H1 (cell line): Measurements from ENCODE around the gene CERS5. TPM values are rescaled to one million over a fixed set of nuclear protein-coding genes. Genes with fewer than 3 reads are reported as not detected.

Source experiments
- CTCF ChIA-PET: fragments of 300-600 bp; sonication (Branson Sonifier 250); formaldehyde crosslinking; loops from one replicate; lab custom pipeline; 2021; ENCODE audit not compliant: partially characterized antibody; lab: Charles Lee
- POLR2A ChIA-PET: fragments of 300-600 bp; sonication (Branson Sonifier 250); formaldehyde crosslinking; loops from one replicate; lab custom pipeline; 2021; ENCODE audit warnings: inconsistent platforms; ENCODE audit not compliant: partially characterized antibody; lab: Charles Lee
- DNase-seq, 2 experiments: peaks; one replicate each; pipeline versions ENCODE4 v3.0.0 to v3.0.0-alpha.2; 2010 to 2022; ENCODE audit warnings: low spot score in 2 of 2, low read depth in 1 of 2, mixed read lengths in 1 of 2
- FAIRE-seq: peaks from 2 replicates; lab custom pipeline; 2011; peaks lifted over from hg19 to GRCh38; lab: Jason Lieb, UNC
- H2AFZ ChIP-seq: 2 replicates; pipeline ENCODE4 v1.8.1; 2012; ENCODE audit warnings: low read length, inconsistent platforms
- H2AK5ac ChIP-seq: 2 replicates; pipeline ENCODE4 v1.6.1; 2013; ENCODE audit warnings: low read depth, low read length
- H2BK120ac ChIP-seq: replicated peaks from 2 replicates; pipeline ENCODE3; 2013; ENCODE audit warnings: low read depth, low read length, inconsistent platforms
- H2BK12ac ChIP-seq: 2 replicates; pipeline ENCODE4 v1.6.1; 2013; ENCODE audit warnings: low read depth, low read length
- H2BK15ac ChIP-seq: 2 replicates; pipeline ENCODE4 v1.6.1; 2013; ENCODE audit warnings: low read length
- H2BK20ac ChIP-seq: 2 replicates; pipeline ENCODE4 v1.6.1; 2013; ENCODE audit warnings: low read length
- H2BK5ac ChIP-seq: 2 replicates; pipeline ENCODE4 v1.6.1; 2013; ENCODE audit warnings: low read depth, low read length
- H3K14ac ChIP-seq: 2 replicates; pipeline ENCODE4 v1.6.1; 2013; ENCODE audit warnings: inconsistent platforms; ENCODE audit not compliant: insufficient read length
- H3K18ac ChIP-seq: 2 replicates; pipeline ENCODE4 v1.6.1; 2013; ENCODE audit warnings: low read length; ENCODE audit errors: extremely low read depth
- H3K23ac ChIP-seq: 2 replicates; pipeline ENCODE4 v1.6.1; 2013; ENCODE audit warnings: inconsistent platforms; ENCODE audit not compliant: insufficient read length
- H3K23me2 ChIP-seq: 2 replicates; pipeline ENCODE4 v1.6.1; 2013; ENCODE audit warnings: low read depth, low read length
- H3K27ac ChIP-seq: 2 replicates; pipeline ENCODE4 v1.6.1; 2011; ENCODE audit warnings: low read depth, low read length, inconsistent platforms
- H3K27me3 ChIP-seq, 4 experiments: replicated peaks in 1 of 4; 1 replicate in 1 of 4; 2 replicates in 3 of 4; pipeline versions ENCODE4 v1.6.1 to v1.8.1; 2011 to 2013; ENCODE audit warnings: low read length in 3 of 4, mild to moderate bottlenecking in 3 of 4, inconsistent platforms in 2 of 4, mixed read lengths in 2 of 4, moderate library complexity in 1 of 4; ENCODE audit not compliant: control insufficient read depth in 3 of 4, insufficient read depth in 3 of 4; ENCODE audit errors: extremely low read depth in 1 of 4
- H3K36me3 ChIP-seq, 4 experiments: 2 replicates each; pipeline versions ENCODE4 v1.6.1 to v1.8.1; 2011 to 2013; ENCODE audit warnings: mild to moderate bottlenecking in 4 of 4, low read length in 3 of 4, moderate library complexity in 2 of 4, control low read depth in 1 of 4, inconsistent platforms in 1 of 4; ENCODE audit not compliant: insufficient read depth in 4 of 4, control insufficient read depth in 2 of 4
- H3K4ac ChIP-seq: replicated peaks from 2 replicates; pipeline ENCODE3; 2013; ENCODE audit warnings: low read length, low read depth, mixed read lengths, inconsistent platforms; ENCODE audit not compliant: insufficient read length
- H3K4me1 ChIP-seq, 4 experiments: replicated peaks in 1 of 4; 1 replicate in 1 of 4; 2 replicates in 3 of 4; pipeline versions ENCODE4 v1.6.1 to v1.8.1; 2011 to 2013; ENCODE audit warnings: low read length in 3 of 4, inconsistent platforms in 2 of 4, mixed read lengths in 1 of 4; ENCODE audit not compliant: insufficient read depth in 4 of 4, control insufficient read depth in 3 of 4
- H3K4me2 ChIP-seq, 2 experiments: 2 replicates each; pipeline versions ENCODE4 v1.6.1 to v1.8.1; 2011 to 2013; ENCODE audit warnings: low read depth in 2 of 2, low read length in 2 of 2, control low read depth in 1 of 2, inconsistent platforms in 1 of 2, mild to moderate bottlenecking in 1 of 2; ENCODE audit not compliant: insufficient read depth in 1 of 2
- H3K4me3 ChIP-seq, 4 experiments: fragments of 200-600, 300-600 bp in 1 of 4; sonication (generic), shearing (Covaris generic), sonication (Bioruptor Twin) in 1 of 4; 2 replicates each; pipeline versions ENCODE4 v1.5.1 to v1.8.1; 2011 to 2016; ENCODE audit warnings: low read length in 4 of 4, low read depth in 3 of 4, control low read depth in 2 of 4, inconsistent platforms in 2 of 4, mild to moderate bottlenecking in 2 of 4, mixed read lengths in 1 of 4, moderate library complexity in 1 of 4; ENCODE audit not compliant: insufficient read depth in 2 of 4; ENCODE audit errors: extremely low read depth in 1 of 4
- H3K56ac ChIP-seq: replicated peaks from 2 replicates; pipeline ENCODE3; 2013; ENCODE audit warnings: low read depth, mild to moderate bottlenecking, mixed read lengths, low read length, inconsistent platforms; ENCODE audit not compliant: insufficient read length
- H3K79me1 ChIP-seq: 2 replicates; pipeline ENCODE4 v1.6.1; 2013; ENCODE audit warnings: low read depth, low read length, control low read depth
- H3K79me2 ChIP-seq, 2 experiments: 2 replicates each; pipeline versions ENCODE4 v1.6.1 to v1.8.1; 2012 to 2013; ENCODE audit warnings: low read length in 2 of 2, mild to moderate bottlenecking in 2 of 2, inconsistent platforms in 1 of 2; ENCODE audit not compliant: insufficient read depth in 2 of 2, control insufficient read depth in 1 of 2
- H3K9ac ChIP-seq, 4 experiments: replicated peaks in 1 of 4; 1 replicate in 1 of 4; 2 replicates in 3 of 4; pipeline versions ENCODE4 v1.6.1 to v1.8.1; 2011 to 2013; ENCODE audit warnings: low read depth in 3 of 4, low read length in 3 of 4, control low read depth in 2 of 4, mild to moderate bottlenecking in 2 of 4, moderate library complexity in 2 of 4, inconsistent platforms in 1 of 4; ENCODE audit errors: extremely low read depth in 1 of 4
- H3K9me3 ChIP-seq, 2 experiments: 2 replicates each; pipeline versions ENCODE4 v1.6.1 to v1.8.1; 2012 to 2013; ENCODE audit warnings: mild to moderate bottlenecking in 2 of 2, moderate library complexity in 2 of 2, control low read depth in 1 of 2, inconsistent platforms in 1 of 2, low read depth in 1 of 2, low read length in 1 of 2, mixed read lengths in 1 of 2; ENCODE audit not compliant: insufficient read depth in 2 of 2
- H4K20me1 ChIP-seq, 2 experiments: replicated peaks in 1 of 2; 2 replicates each; pipeline versions ENCODE3 to v1.8.1; 2011 to 2013; ENCODE audit warnings: inconsistent platforms in 2 of 2, low read length in 2 of 2, mild to moderate bottlenecking in 1 of 2; ENCODE audit not compliant: insufficient read depth in 2 of 2, control insufficient read depth in 1 of 2
- H4K5ac ChIP-seq: 2 replicates; pipeline ENCODE4 v1.6.1; 2013; ENCODE audit warnings: low read length, low read depth, mixed read lengths, inconsistent platforms; ENCODE audit not compliant: insufficient read length
- H4K8ac ChIP-seq: 2 replicates; pipeline ENCODE4 v1.8.0; 2013; ENCODE audit warnings: mild to moderate bottlenecking, moderate library complexity, low read length, inconsistent platforms; ENCODE audit not compliant: insufficient read depth; ENCODE audit errors: extremely low read depth
- H4K91ac ChIP-seq: replicated peaks from 2 replicates; pipeline ENCODE3; 2013; ENCODE audit warnings: low read length, mixed read lengths, inconsistent platforms; ENCODE audit not compliant: insufficient read length
- BCL11A ChIP-seq, 2 experiments: IDR thresholded peaks; one replicate each; pipeline ENCODE4 v1.6.1; 2011; ENCODE audit warnings: low read depth in 2 of 2, low read length in 2 of 2, mild to moderate bottlenecking in 2 of 2
- EP300 ChIP-seq, 2 experiments: IDR thresholded peaks; 1 replicate in 1 of 2; 2 replicates in 1 of 2; pipeline ENCODE4 v1.6.1; 2011 to 2012; ENCODE audit warnings: low read depth in 2 of 2, low read length in 2 of 2, mild to moderate bottlenecking in 2 of 2, borderline replicate concordance in 1 of 2, inconsistent platforms in 1 of 2, moderate library complexity in 1 of 2
- FOSL1 ChIP-seq: IDR thresholded peaks from 2 replicates; pipeline ENCODE4 v1.6.1; 2011; ENCODE audit warnings: mild to moderate bottlenecking, low read depth, low read length, moderate library complexity; ENCODE audit not compliant: insufficient read depth
- JUND ChIP-seq: IDR thresholded peaks from 2 replicates; pipeline ENCODE4 v1.6.1; 2011; ENCODE audit warnings: mild to moderate bottlenecking, improper control_type of control experiment, low read length
- POLR2A ChIP-seq, 2 experiments: IDR thresholded peaks; 1 replicate in 1 of 2; 2 replicates in 1 of 2; pipeline ENCODE4 v1.6.1; 2011; ENCODE audit warnings: low read depth in 2 of 2, low read length in 2 of 2, mild to moderate bottlenecking in 2 of 2; ENCODE audit errors: control extremely low read depth in 1 of 2
- POU5F1 ChIP-seq: IDR thresholded peaks from 2 replicates; pipeline ENCODE4 v1.6.1; 2011; ENCODE audit warnings: low read depth, mild to moderate bottlenecking, low read length, moderate library complexity
- RAD21 ChIP-seq, 2 experiments: IDR thresholded peaks in 1 of 2; conservative IDR thresholded peaks in 1 of 2; 2 replicates each; pipeline ENCODE4 v1.6.1; 2011; ENCODE audit warnings: low read depth in 2 of 2, low read length in 2 of 2, improper control_type of control experiment in 1 of 2, inconsistent platforms in 1 of 2, mild to moderate bottlenecking in 1 of 2, moderate library complexity in 1 of 2
- RBBP5 ChIP-seq: IDR thresholded peaks from 2 replicates; pipeline ENCODE4 v1.7.1; 2012; ENCODE audit warnings: low read depth, mild to moderate bottlenecking, inconsistent platforms, low read length, moderate library complexity, borderline replicate concordance
- RNF2 ChIP-seq: fragments of 200-900, 300-1000 bp; sonication (generic); IDR thresholded peaks from 2 replicates; pipeline ENCODE4 v1.7.1; 2016; ENCODE audit warnings: borderline replicate concordance, low read depth, mild to moderate bottlenecking, antibody characterized with exemption, low read length; ENCODE audit not compliant: poor library complexity, severe bottlenecking; ENCODE audit errors: missing control alignments
- SAP30 ChIP-seq: fragments of 300-600 bp; sonication (generic); IDR thresholded peaks from 2 replicates; pipeline ENCODE4 v1.7.1; 2012; ENCODE audit warnings: low read length, moderate library complexity, mild to moderate bottlenecking, inconsistent platforms; ENCODE audit not compliant: insufficient read depth, insufficient replicate concordance
- WGBS, 2 experiments: shearing (Covaris generic) in 1 of 2; methylation state at CpG; one replicate each; pipeline versions ENCODE4 v1.1.6 to v1.1.7; 2013 to 2015; ENCODE audit warnings: low lambda C conversion rate in 2 of 2, mixed read lengths in 2 of 2, inconsistent platforms in 1 of 2, low coverage in 1 of 2, missing lambda C conversion rate in 1 of 2; ENCODE audit not compliant: insufficient replicate concordance in 2 of 2, insufficient coverage in 1 of 2, insufficient read length in 1 of 2; ENCODE audit errors: extremely low coverage in 1 of 2, missing lambda C conversion rate in 1 of 2; 5-methylcytosine and 5-hydroxymethylcytosine counted together
- polyA plus RNA-seq, 7 experiments: library from polyadenylated mRNA; depleted of rRNA in 3 of 7; stranded (reverse) in 5 of 7; unstranded in 2 of 7; fragments of >200 nt in 5 of 7; fragments of 200-250 nt in 2 of 7; gene quantifications; 1 replicate in 5 of 7; 2 replicates in 1 of 7; 4 replicates in 1 of 7; pipeline versions ENCODE4 v1.2.1 to v1.2.3, GENCODE V29; 2011 to 2013; ENCODE audit warnings: missing spikeins in 2 of 7, mixed read lengths in 2 of 7
- total RNA-seq: library from RNA; stranded (reverse); fragmentation: NEBNext Ultra II Directional; extraction: Animal tissue kit (Norgen Biotek cat#: 25700); gene quantifications from 2 replicates; pipeline ENCODE4 v1.2.1, GENCODE V29; 2021

The CERS5 gene
- total and polyA plus RNA-seq, 2 of the 8 experiments (the other 6 are each of a cell fraction or from before 2014, with no cell fraction given) = 69.2 to 119 TPM

DNA sequence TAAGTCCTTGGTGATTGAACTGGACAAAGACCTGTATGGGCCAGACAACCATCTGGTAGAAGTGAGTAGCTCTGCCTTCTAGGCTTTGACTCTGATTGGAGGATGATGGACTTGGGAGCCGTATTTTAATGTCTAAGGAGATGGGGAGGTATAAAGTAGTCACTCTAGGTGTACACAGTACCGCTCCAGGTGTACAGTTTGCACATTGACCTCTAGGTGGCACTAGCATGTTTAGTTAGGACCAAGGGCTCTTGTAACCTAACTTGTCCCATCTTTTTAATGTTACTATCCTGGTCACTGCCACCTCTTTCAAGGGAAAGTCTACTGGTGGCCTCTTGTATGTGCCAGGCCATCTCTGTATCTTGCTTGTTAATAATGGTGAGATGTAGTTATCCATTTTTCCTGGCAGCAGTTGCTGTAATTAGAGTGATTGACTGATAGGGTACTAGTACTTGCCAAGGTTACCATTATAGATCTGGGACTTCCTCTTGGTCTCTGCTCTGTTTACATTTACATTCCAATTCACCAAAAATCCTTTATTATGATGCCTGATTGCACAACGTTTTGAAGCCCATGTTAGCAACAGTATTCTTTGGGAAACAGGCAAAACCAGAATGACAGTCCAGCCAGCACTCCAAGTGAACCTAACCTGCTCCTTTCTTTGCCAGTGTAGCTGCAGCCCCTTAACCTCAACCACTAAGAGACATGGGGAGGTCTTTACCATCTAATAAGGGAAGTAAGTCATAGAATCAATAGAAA is 78.4 kb downstream of the CERS5 start:
- H2BK15ac ChIP-seq = no peak overlapping the region
- H3K9me3 ChIP-seq = no peaks in the 10 kb centered on the region
- H2BK120ac ChIP-seq = no peak overlapping the region
- DNase-seq = no peak
- H3K36me3 ChIP-seq = peaks cover 44 to 69% (median 64%) of the 10 kb centered on the region in 4 experiments
- no peak overlapping the region for H3K4me3 ChIP-seq
- 68% methylated on average over 3 of the region's 3 CpGs; no CpG with 5 or more reads in 1 of the 2 experiments for WGBS, 2 experiments
- no peak overlapping the region for H4K5ac ChIP-seq
- no peak overlapping the region for H3K9ac ChIP-seq
- no peak overlapping the region for H3K14ac ChIP-seq
- FAIRE-seq = peak; percentile 60
- no peaks in the 10 kb centered on the region for H3K27me3 ChIP-seq
- no peak overlapping the region for H2AFZ ChIP-seq
- no peak overlapping the region for H2AK5ac ChIP-seq
- no peak overlapping the region for H3K27ac ChIP-seq
- no peak overlapping the region for H3K4ac ChIP-seq
- H3K79me1 ChIP-seq = no peaks in the 10 kb centered on the region; the same call in 1 of the 2 replicates
- H3K79me2 ChIP-seq = peaks cover 0 to 22% of the 10 kb centered on the region in 2 experiments; a peak in 3 of 4 replicates
- ChIA-PET CTCF (interaction anchor here (0.5 to 27.3 kb wide), 25 partner anchors 10 to 730 kb away, joined by 3 to 625 read pairs (median 4); partner anchors contain the start of genes CERS5, COX14 and GPD1), POLR2A (interaction anchor here (0.6 to 25.0 kb wide), 3 partner anchors 14 to 91 kb away, joined by 3 to 457 read pairs (median 3); partner anchors contain the start of genes COX14 and GPD1)
- no peak overlapping the region for H3K23ac ChIP-seq
- no peak overlapping the region for H4K91ac ChIP-seq
- H3K4me1 ChIP-seq = peaks cover 0 to 5% (median 1%) of the 10 kb centered on the region in 4 experiments; a peak in 2 of 7 replicates
- H2BK20ac ChIP-seq = no peak overlapping the region
- H4K8ac ChIP-seq = no peak overlapping the region
- H4K20me1 ChIP-seq = peaks cover 7 to 16% of the 10 kb centered on the region in 2 experiments
- no peak overlapping the region for H3K56ac ChIP-seq
- no peak overlapping the region for H2BK12ac ChIP-seq
- H3K4me2 ChIP-seq = no peak overlapping the region
- peaks cover 9% of the 10 kb centered on the region for H3K23me2 ChIP-seq
- H3K18ac ChIP-seq = no peak overlapping the region
- no peak overlapping the region for H2BK5ac ChIP-seq
- TF ChIP-seq FOSL1 = no peak
- no peak for TF ChIP-seq RNF2
- TF ChIP-seq EP300 (IDR thresholded peaks at IDR 0.05; ENCODE audit: borderline replicate concordance in 1 of 2, low read depth in 2 of 2, low read length in 2 of 2) = no peak
- TF ChIP-seq JUND = no peak
- TF ChIP-seq POLR2A (IDR thresholded peaks at IDR 0.05; ENCODE audit: control extremely low read depth in 1 of 2, low read depth in 2 of 2, low read length in 2 of 2) = 0 out of 3 replicates have a peak, but pooled peaks of 1 of the 2 experiments have one; percentile 16
- TF ChIP-seq POU5F1 = no peak
- no peak for TF ChIP-seq SAP30
- TF ChIP-seq BCL11A (IDR thresholded peaks at IDR 0.05; ENCODE audit: low read depth in 2 of 2, low read length in 2 of 2) = no peak
- TF ChIP-seq RBBP5 = no peak
- TF ChIP-seq RAD21 (IDR thresholded peaks at IDR 0.05 in 1 of 2, conservative IDR thresholded peaks at IDR 0.05 in 1 of 2; ENCODE audit: low read depth in 2 of 2, low read length in 2 of 2) = peak; percentile 54 to 55
